Measurements from ENCODE around the gene PIK3CB.
A peak's percentile ranks its signal among the peaks of the same experiment; 100 is the strongest.
"Not testable (repeated sequence)": the region's sequence is repeated elsewhere in the genome, so short reads cannot be mapped to it uniquely, and the experiment has no call there.

The PIK3CB gene

DNA sequence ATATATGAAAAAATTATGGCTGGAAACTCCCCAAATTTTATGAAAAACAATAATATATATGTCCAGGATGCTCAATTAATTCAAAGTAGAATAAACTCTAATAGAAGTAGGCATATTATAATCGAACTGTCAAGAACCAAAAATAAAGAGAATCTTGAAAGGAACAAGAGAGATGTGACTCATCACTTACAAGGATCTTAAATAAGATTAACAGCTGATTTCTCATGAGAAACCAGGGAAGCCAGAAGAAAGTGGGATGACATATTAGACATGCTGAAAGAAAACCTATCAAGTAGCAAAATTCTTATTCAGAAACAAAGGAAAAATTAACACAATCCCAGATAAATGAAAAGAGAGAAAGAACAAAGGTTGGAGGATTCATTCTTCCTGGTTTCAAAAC, 159.3 kb downstream of the PIK3CB start:
- peak; percentile 31 for DNase-seq

DNA sequence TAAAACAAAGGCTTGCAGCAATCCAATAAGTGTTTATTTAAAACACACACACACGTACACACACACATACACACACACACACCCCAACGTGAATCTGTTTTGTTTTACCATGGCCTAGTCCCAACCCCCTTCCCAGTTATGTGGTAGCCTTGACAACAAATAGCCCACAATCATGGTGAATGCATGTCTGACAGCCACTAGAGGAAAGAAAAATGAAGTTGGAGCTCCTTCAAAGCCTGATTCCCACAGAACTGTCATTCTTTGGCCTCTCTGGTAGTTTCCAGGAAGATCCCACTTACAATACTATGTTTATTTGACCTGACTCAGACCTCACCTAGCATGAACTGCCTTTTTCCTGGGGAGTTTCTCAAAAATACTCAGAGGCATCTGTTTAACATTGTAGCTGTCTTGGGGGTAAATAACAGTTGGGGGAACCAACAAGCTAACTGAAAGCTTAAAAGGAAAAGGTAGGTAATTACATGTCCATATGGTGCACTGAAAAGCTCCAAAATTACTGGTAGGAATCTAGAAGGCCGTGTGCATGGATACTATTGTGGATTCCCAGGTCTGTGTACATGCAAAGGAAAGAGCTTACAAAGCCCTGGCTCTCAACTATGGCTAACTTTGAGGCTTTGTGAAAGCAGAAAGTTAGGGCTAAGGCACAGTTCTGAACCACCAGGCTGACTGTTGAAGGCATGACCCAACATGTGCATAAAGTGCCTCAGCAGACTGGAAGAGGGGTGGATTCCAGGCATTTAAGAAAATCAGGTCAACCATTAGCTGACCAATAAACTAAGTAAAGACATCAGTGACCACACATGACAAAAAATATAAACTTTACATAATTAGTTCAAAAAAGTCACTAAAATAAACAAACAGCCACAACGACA, 160.8 kb downstream of the PIK3CB start:
- DNase-seq, result peak; percentile 74

DNA sequence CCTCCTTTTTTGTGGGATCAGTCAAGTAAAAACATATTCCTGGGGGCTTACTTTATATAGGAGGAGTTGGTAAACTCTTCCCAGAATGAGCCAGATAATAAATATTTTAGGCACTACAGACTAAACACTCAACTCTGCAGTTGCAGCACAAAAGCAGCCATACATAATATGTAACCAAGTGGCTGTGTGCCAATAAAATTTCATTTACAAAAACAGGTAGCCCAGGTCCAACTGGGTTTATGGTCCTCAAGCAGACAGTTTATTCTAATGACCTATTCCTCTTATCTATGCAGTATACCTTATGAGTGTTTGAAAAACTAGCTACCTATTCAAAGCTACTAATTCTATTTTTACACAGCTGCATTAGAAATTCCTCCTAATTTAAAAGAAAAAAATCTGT, 164.3 kb downstream of the PIK3CB start:
- no peak for DNase-seq

DNA sequence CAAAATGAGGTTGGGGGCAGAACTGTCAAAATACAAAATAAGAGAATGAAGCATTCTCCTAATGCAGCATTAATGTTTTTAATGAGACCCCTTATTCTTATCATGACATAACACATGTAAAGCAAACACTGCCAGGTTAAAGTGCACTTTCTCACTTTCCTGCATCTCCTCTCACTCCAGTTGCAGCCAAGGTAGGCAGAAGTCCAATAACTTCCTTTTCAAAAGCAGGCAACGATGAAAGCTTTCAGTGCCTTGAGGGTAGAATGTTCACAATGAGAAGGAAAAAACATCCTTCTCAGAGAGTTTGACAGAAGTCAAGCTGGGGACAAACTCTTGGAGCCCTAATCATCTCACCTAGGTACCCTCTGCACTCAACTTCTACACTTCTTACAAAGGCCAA, 166.6 kb downstream of the PIK3CB start:
- no peak for DNase-seq

DNA sequence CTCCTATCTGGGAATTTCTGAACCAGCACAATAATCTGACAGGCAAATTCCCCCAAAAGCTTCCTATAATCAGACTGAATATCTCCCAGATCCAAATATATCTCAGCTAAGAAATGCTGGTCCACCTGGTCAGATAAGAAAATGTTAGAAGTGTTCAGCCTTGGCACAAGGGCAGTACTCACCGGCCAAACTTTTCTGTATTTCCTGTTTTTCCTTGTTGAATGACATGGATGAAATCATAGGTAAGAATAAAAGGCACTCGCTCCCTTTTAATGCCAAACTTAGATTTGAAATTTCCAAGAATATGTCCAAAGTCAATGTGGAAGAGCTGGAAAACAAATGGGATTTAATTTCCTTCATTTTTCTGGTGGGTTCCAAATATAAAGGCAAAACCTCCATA, 177.2 kb downstream of the PIK3CB start:
- DNase-seq, result no peak

DNA sequence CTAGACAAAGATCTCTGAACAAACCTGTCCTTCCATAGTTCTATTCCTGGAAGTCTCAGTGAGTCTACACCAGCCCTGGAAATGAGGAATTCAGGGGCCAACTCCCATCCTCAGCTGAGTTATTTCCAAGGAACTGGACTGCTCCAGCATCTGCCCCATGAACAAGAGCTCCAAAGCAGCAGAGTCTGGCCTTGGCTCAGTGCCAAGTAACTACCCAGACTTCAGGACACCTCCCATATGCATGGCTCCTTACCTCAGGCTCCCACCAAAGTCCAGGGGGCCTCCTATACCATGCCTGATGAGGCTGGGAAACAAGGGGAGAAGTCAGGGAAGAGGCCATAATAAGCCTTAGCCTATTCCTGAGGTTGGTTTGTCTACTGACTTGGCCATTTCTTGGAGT, 181.2 kb downstream of the PIK3CB start:
- no peak for DNase-seq

DNA sequence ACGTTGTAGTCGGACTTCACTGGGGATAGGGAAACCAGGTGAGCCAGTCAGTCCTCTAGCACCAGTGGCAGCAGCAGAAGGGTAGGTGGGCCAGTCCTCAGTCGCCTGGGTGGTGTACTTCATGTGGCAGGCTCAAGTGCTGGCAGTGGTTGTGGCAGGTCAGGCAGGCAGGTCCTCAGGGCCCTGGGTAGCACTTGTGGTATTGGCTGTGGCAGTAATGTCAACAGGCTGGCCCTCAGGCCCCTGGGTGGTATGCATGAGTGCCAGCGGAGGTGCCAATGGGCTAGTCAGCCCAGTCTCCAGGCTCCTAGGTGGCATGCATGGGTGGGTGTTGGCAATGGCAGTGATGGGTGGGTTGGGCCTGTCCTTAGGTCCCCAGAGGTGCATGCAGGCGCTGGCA, 185.6 kb downstream of the PIK3CB start:
- DNase-seq, result no peak

DNA sequence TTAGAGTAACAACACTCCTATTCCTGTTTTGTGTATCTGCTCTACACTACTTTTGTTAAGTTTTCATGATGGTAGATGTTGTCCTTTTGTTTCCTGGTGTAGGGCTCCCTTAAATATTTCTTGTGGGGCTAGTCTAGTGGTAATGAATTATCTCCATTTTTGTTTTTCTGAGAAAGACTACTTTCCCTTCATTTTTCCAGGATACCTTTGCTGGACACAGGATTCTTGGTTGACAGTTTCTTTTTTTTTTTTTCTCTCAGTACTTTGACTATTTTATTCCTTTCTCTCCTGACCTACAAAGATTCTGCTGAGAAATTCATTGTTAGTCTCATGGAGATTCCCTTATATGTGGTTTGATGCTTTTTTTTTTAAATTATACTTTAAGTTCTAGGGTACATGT, 188.2 kb downstream of the PIK3CB start:
- no peak for DNase-seq

DNA sequence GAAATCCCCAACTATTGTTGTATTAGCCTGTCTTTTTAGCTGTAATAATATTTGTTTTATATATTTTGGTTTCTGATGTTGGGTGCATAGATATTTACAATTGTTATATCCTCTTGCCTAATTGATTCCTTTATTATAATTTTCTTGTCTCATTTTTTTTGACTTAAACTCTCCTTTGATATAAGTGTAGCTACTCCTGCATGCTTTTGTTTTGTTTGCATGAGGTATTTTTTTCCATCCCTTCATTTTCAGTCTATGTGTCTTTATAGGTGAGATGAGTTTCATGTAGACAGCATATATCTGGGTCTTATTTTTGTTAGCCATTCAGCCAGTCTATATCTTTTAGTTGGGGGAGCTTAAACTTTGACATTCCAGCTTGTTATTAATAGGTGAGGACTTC, 188.7 kb downstream of the PIK3CB start:
- no peak for DNase-seq

DNA sequence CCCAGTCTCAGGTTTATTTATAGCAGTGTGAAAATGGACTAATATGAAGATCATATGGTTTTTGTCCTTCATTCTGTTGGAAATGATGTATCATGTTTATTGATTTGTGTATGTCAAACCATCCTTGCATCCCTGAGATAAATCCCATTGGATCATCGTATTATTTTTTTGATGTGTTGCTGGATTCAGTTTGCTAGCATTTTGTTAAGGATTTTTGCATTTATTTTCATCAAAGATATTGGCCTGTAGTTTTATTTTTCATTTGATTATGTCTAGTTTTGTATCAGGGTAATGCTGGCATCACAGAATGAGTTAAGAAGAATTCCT, 191.8 kb downstream of the PIK3CB start:
- no peak for DNase-seq

DNA sequence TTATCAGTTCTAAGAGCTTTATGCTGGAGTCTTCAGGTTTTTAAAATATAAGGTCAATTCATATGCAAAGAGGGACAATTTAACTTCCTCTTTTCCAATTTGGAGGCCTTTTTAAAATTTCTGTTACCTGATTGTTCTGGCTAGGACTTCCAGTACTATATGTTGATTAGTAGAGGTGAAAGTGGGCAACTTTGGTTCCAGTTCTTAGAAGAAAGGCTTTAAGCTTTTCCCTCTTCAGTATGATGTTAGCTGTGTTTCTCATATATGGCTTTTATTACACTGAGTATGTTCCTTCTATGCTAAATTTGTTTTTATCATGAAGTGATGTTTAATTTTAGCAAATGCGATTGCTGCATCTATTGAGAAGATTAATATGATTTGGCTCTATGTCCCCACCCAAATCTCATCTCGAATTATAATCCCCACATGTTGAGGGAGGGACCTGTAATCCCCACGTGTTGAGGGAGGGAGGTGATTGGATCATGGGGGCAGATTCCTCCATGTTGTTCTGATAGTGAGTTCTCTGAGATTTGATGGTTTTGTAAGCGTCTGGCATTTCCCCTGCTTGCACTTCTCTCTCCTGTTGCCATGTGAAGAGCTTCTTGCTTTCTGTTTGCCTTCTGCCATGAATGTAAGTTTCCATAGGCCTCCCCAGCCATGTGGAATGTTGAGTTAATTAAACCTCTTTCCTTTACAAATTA, 192.4 kb downstream of the PIK3CB start:
- no peak for DNase-seq

DNA sequence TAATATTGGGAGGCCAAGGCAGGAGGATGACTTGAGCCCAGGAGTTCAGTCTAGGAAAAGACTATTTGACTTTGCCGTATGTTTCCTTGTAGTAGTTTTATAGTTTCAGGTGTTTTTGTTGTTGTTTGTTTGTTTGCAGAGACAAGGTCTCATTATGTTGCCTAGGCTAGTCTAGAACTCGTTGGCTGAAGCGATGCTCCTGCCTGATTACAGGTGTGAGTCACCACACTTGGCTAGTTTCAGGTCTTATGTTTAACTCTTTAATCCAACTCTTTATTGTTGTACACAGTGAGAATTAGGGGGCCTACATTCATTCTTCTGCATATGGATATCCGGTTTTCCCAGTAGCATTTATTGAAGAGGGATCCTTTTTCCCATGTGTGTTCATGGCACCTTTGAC, 194.2 kb downstream of the PIK3CB start:
- DNase-seq, result no peak

DNA sequence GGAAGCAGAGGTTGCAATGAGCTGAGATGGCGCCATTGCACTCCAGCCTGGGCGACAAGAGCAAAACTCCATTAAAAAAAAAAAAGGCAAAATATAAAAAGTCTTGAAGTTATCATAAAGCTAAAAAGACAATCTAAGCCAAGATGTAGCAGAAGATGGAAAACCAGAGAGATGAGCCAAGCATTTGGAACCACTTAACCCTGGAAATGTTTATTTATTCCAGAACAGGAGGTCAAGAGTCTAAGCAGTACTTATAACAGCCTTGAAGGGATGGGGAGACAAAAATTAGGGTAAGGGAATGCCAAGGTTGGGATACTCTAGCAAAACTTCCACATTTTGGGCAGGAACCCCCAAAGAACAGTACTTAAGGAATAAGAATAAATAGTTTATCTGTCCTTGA, 196.1 kb downstream of the PIK3CB start:
- no peak for DNase-seq

DNA sequence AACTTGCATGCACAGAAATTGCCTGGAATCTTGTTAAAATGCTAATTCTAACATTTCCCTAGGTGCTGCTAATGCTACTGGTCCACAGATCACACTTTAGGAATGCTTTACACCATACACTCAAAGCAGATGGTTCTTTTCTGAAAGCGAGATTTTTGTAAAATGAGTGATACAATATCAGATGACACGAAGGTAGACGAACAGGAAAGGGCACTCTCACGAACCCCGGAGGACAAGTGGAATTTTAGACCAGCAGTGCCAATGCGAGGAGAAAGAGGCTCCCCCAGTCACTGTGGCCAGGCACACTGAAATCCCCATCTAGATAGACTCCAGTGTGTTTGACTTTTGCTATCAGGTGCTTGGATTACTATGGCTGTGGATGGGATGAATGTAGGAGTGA, 205.2 kb downstream of the PIK3CB start:
- no peak for DNase-seq

DNA sequence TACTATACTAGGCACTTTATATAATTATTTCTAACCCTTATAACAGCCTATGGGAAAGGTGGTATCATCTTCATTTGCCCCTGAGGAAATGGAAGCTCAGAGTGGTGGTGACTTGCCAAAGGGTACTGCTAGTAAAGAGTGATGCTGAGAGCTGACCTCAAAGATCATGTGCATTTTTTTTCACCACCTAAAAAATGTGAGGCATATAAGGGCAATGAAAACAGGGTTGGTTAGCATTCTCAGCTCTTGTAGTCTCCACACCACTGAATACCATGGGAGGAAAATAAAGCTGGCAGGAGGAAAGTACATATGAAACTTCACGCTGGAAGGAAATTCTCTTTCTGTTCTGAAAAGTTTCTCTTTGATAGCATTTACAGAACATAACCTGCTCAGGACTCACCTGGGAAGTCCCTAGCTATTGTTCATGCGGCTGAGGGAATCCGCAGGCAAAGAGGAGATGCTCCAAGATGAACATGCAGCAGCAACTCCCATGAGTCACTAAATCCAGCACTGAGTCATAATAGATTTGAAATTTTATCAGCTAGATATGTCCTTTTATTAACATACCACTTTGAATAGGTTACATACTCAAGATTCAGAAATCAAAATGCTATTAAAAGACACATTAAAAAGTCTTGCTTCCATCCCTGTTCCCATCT, 208.9 kb downstream of the PIK3CB start:
- peak; percentile 28 for DNase-seq

DNA sequence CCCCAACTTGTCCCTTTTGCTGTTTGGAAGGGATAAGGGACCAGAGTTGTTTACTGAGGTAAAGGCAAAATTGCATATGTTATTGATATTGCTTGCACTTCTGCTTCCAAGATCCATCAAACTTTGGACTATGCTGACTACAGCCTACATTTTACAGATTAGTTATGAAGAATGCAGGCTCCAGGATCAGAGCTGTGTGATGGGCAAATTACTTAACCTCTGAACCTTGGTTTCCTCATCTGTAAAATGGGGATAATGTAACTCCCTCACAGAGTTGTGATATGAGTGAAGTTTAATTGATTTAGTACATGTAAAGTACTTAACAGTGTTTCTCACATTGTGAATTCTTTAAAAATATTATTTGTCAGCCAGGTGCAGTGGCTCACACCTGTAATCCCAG, 210.2 kb downstream of the PIK3CB start:
- DNase-seq, result no peak

DNA sequence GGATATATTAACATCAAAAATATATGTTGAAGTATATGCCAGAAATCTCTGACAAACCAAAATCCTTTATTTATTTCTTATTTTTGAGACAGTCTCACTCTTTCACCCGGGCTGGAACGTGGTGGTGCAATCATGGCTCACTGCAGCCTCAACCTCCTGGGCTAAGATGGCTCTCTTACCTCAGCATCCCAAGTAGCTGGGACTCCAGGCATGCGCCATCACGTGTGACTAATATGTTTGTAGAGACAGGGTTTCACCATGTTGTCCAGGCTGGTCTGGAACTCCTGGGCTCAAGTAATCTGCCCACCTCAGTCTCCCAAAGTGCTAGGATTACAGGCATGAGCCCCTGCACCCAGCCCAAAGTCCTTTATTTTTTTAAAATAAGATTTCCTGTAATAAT, 214.3 kb downstream of the PIK3CB start:
- no peak for DNase-seq

DNA sequence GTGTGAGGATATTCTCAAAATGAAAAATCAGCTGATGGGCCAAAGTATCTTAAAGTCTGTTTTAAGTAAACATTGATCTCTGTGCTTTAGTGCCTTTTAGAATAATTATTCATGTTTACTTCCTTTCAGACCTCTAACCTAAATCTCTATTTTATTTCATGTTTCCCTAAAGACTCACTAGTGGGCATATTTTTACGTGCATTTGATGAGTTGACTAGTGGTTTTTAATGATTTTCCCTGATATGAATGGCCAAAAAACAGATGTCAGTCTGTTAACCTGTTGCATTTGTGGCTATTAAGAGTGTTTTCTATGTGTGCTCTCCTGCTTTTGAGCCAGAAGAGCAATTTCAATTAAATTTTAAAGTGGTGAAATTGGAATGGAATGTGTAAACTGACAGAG, 219.3 kb downstream of the PIK3CB start:
- no peak for DNase-seq

DNA sequence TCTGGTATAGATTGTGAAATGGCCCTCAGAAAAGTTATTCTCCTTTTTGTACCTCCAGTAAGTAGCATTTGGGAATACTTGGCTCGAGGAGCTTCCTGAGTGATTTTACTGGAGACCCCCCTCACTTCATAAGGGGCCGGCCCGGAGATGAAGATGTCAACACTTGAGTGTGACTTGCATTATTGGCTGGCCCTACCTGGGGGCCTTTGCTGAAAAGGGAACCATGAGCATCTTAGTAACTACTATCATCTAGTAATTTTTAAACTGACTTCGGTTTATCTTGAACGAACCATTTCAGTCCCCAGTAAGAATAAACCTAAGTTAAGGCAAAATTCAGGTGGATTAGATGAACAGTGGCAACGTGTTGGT, 224.8 kb downstream of the PIK3CB start:
- DNase-seq, result no peak

DNA sequence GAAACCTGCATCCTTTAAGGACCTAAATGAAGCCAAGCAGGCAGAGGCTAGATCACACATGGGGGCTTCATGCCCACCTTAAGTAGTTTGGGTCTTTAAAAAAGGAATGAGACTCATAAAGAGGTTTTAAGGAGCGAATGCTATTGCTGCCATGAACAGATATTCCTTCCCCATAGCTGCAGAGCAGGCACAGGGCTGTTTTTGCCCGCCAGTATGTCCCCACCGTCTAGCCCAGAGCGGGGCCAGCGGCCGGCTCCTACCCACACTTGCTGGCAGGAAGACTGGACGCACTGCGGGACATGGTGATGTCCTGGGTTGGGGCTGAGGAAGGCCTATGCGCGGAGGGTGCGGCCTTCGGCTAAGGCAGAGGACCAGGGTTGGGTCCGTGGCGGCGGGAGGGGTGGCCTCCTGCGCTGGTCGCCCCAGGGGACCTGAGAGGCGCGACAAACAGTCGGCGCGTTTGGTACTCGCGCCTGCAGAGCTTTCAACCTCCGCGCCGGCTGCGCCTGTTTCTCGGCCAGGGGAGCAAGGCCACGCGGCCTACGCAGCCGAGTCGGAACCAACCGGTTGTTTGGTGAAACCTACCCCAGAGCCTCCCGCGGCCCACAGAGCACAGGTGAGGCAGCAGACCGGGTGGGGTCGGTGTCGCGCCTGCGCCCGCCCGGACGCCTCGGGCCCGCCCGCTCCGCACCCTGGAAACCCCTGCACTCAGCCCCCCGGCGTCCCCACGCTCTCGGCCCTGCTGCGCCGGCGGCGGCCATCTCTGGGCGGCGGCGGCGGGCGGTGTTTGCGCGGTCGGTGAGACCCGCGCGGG, 226.2 kb downstream of the PIK3CB start, which contains the start of gene FAIM:
Gene FAIM, plus strand, starts transcription at position 450 of the 814 bp plus-strand sequence. CDS start 10,956 bp downstream, outside the sequence.
- peak; percentile 67 for DNase-seq

DNA sequence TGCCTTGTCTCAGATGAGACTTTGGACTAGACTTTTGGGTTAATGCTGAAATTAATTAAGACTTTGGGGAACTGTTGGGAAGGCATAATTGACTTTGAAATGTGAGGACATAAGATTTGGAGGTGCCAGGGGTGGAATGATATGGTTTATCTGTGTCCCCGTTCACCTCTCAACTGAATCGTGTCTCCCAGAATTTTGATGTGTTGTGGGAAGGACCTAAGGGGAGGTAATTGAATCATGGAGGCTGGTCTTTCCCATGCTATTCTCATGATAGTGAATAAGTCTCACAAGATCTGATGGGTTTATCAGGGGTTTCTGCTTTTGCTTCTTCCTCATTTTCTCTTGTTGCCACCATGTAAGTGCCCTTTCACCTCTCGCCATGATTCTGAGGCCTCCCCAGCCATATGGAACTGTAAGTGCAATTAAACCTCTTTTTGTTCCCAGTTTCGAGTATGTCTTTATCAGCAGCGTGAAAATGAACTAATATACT, 230.6 kb downstream of the PIK3CB start:
- not testable (repeated sequence) for DNase-seq

All from fibroblast of skin of right quadriceps (primary cell).